ENCODE results near the gene PLXNA1. TPM values are rescaled to one million over a fixed set of nuclear protein-coding genes. Genes with fewer than 3 reads are reported as not detected.

Gene PLXNA1
- total RNA-seq, 1 donor from 2014 or later, result 98.2 TPM

- H3K4me3 Mint-ChIP-seq (ENCODE audit: unreplicated experiment), result no peak overlapping the region
- H3K27me3 Mint-ChIP-seq (ENCODE audit: low read depth), result no peaks in the 10 kb centered on the region
- no peak for TF ChIP-seq CTCF (IDR thresholded peaks at IDR 0.05)
- DNase-seq (ENCODE audit: low spot score), result no peak
- H3K4me1 Mint-ChIP-seq (ENCODE audit: low read depth), result no peaks in the 10 kb centered on the region
- H3K27ac Mint-ChIP-seq (ENCODE audit: unreplicated experiment), result no peak overlapping the region
- H3K9me3 Mint-ChIP-seq (ENCODE audit: low read depth), result no peaks in the 10 kb centered on the region
- H3K36me3 Mint-ChIP-seq (ENCODE audit: low read depth), result peaks cover 30% of the 10 kb centered on the region
These were observed 45.1 kb downstream of the PLXNA1 start for GRCh38 chr3:127027811-127028548.

- no peak for TF ChIP-seq CTCF (IDR thresholded peaks at IDR 0.05)
- DNase-seq (ENCODE audit: low spot score), result no peak
- Mint-ChIP-seq H3K4me3 (ENCODE audit: unreplicated experiment) (no peak overlapping the region), H3K4me1 (ENCODE audit: low read depth) (no peaks in the 10 kb centered on the region), H3K27ac (ENCODE audit: unreplicated experiment) (no peak overlapping the region), H3K36me3 (ENCODE audit: low read depth) (peaks cover 31% of the 10 kb centered on the region), H3K9me3 (ENCODE audit: low read depth) (no peaks in the 10 kb centered on the region), H3K27me3 (ENCODE audit: low read depth) (no peaks in the 10 kb centered on the region)
These were observed 46.1 kb downstream of the PLXNA1 start for GRCh38 chr3:127028781-127029657.

- Mint-ChIP-seq H3K27me3 (ENCODE audit: low read depth) (no peaks in the 10 kb centered on the region), H3K27ac (ENCODE audit: unreplicated experiment) (no peak overlapping the region), H3K4me3 (ENCODE audit: unreplicated experiment) (no peak overlapping the region), H3K4me1 (ENCODE audit: low read depth) (peaks cover 3% of the 10 kb centered on the region), H3K9me3 (ENCODE audit: low read depth) (no peaks in the 10 kb centered on the region), H3K36me3 (ENCODE audit: low read depth) (peaks cover 30% of the 10 kb centered on the region)
- DNase-seq (ENCODE audit: low spot score), result no peak
- no peak for TF ChIP-seq CTCF (IDR thresholded peaks at IDR 0.05)
These were observed 47.0 kb downstream of the PLXNA1 start for GRCh38 chr3:127029658-127030507.

- Mint-ChIP-seq H3K4me3 (ENCODE audit: unreplicated experiment) (no peak overlapping the region), H3K9me3 (ENCODE audit: low read depth) (no peaks in the 10 kb centered on the region), H3K27me3 (ENCODE audit: low read depth) (no peaks in the 10 kb centered on the region), H3K27ac (ENCODE audit: unreplicated experiment) (no peak overlapping the region), H3K4me1 (ENCODE audit: low read depth) (peaks cover 11% of the 10 kb centered on the region), H3K36me3 (ENCODE audit: low read depth) (peaks cover 28% of the 10 kb centered on the region)
- DNase-seq (ENCODE audit: low spot score), result peak; percentile 75
- no peak for TF ChIP-seq CTCF (IDR thresholded peaks at IDR 0.05)
These were observed 47.8 kb downstream of the PLXNA1 start for GRCh38 chr3:127030508-127031412.
